Placental pericyte (primary cell): ENCODE results near the gene OSM. TPM values are rescaled to one million over a fixed set of nuclear protein-coding genes. Genes with fewer than 3 reads are reported as not detected.

ENCODE experiments used
- total RNA-seq: library from RNA; depleted of rRNA; stranded (reverse); fragments of >200 nt; gene quantifications from 2 replicates; pipeline ENCODE4 v1.2.3, GENCODE V29; 2012

OSM gene
- not detected in 2 replicates for total RNA-seq

GRCh38 chr22:30266445-30267381, at the start of gene OSM:
OSM (minus strand) TSS chr22:30266851; CDS start chr22:30266799, 52 bp downstream.

GRCh38 chr22:30289141-30289979, 22.7 kb upstream of the OSM start, which contains the start of gene CASTOR1:
CASTOR1 (minus strand) TSS chr22:30289505; CDS start chr22:30289497, 8 bp downstream.

GRCh38 chr22:30245985-30246813, 20.5 kb downstream of the OSM start, which contains the start of gene LIF:
LIF (minus strand) TSS chr22:30246759; CDS start chr22:30246695, 64 bp downstream.

Other genes with a start within 250 kb of the OSM start
- not detected in 2 replicates for gene HORMAD2, start 186.4 kb downstream of the OSM start, total RNA-seq
- gene LIF, start 20.1 kb downstream of the OSM start, total RNA-seq, result 82.9 and 109 TPM in 2 replicates
- gene CASTOR1, start 22.7 kb upstream of the OSM start, total RNA-seq, result 4.7 and 6.1 TPM in 2 replicates
- 28.1 and 30.0 TPM in 2 replicates for gene TBC1D10A, start 60.1 kb upstream of the OSM start, total RNA-seq
- gene SF3A1, start 90.0 kb upstream of the OSM start, total RNA-seq, result 41.1 and 54.8 TPM in 2 replicates
- gene CCDC157, start 90.2 kb upstream of the OSM start, total RNA-seq, result 2.4 TPM in 2 replicates
- gene RNF215, start 120.6 kb upstream of the OSM start, total RNA-seq, result 21.5 and 32.8 TPM in 2 replicates
- 9.8 and 28.8 TPM in 2 replicates for gene SEC14L2, start 130.2 kb upstream of the OSM start, total RNA-seq
- 29.6 and 35.0 TPM in 2 replicates for gene MTFP1, start 158.9 kb upstream of the OSM start, total RNA-seq
- gene SEC14L3, start 205.2 kb upstream of the OSM start, total RNA-seq, result not detected in 2 replicates
- gene SEC14L4, start 238.8 kb upstream of the OSM start, total RNA-seq, result under 0.01 TPM in 1 of 2 replicates, not detected in the other